HG03103 (cell line): ENCODE data around the gene SLC30A3.
"Not testable (repeated sequence)": the region's sequence is repeated elsewhere in the genome, so short reads cannot be mapped to it uniquely, and the experiment has no call there.

ENCODE experiments used
- ATAC-seq: cut with Tn5 transposase; IDR thresholded peaks from one replicate; pipeline ENCODE4 v1.9.1; 2021; ENCODE audit warnings: low read depth; ENCODE audit not compliant: unreplicated experiment

The SLC30A3 gene

GRCh38 chr2:27262379-27263286 is at the start of gene SLC30A3:
Gene SLC30A3, minus strand, starts transcription at chr2:27263047. Its CDS starts 141 bp downstream, at chr2:27262906.
- no peak for ATAC-seq

- no peak for ATAC-seq
Observed at GRCh38 chr2:27312152-27312551, 49.3 kb upstream of the SLC30A3 start.

- ATAC-seq = no peak
Observed at GRCh38 chr2:27309651-27310050, 46.8 kb upstream of the SLC30A3 start.

GRCh38 chr2:27308359-27308881 is 45.6 kb upstream of the SLC30A3 start, which contains the start of gene UCN:
Gene UCN, minus strand, starts transcription at chr2:27308445. Its CDS starts 550 bp downstream, at chr2:27307895.
- ATAC-seq = no peak

GRCh38 chr2:27307545-27308358 is 44.9 kb upstream of the SLC30A3 start:
- ATAC-seq = no peak

GRCh38 chr2:27307287-27307544 is 44.4 kb upstream of the SLC30A3 start:
- ATAC-seq = no peak

GRCh38 chr2:27306573-27307286 is 43.9 kb upstream of the SLC30A3 start:
- no peak for ATAC-seq

- ATAC-seq = no peak
Observed at GRCh38 chr2:27306136-27306535, 43.3 kb upstream of the SLC30A3 start.

- no peak for ATAC-seq
Observed at GRCh38 chr2:27305516-27305915, 42.7 kb upstream of the SLC30A3 start.

GRCh38 chr2:27304488-27305240 is 41.8 kb upstream of the SLC30A3 start:
- ATAC-seq = no peak

GRCh38 chr2:27303093-27304025 is 40.5 kb upstream of the SLC30A3 start:
- ATAC-seq = no peak

GRCh38 chr2:27300606-27301005 is 37.8 kb upstream of the SLC30A3 start:
- not testable (repeated sequence) for ATAC-seq

- ATAC-seq = no peak
Observed at GRCh38 chr2:27298391-27299080, 35.7 kb upstream of the SLC30A3 start.

- ATAC-seq = no peak
Observed at GRCh38 chr2:27297195-27297594, 34.3 kb upstream of the SLC30A3 start.

- no peak for ATAC-seq
Observed at GRCh38 chr2:27296481-27296880, 33.6 kb upstream of the SLC30A3 start.

- ATAC-seq = no peak
Observed at GRCh38 chr2:27294928-27295327, 32.1 kb upstream of the SLC30A3 start.

- ATAC-seq = no peak
Observed at GRCh38 chr2:27291865-27292264, 29.0 kb upstream of the SLC30A3 start.

GRCh38 chr2:27290549-27290948 is 27.7 kb upstream of the SLC30A3 start:
- ATAC-seq = no peak
